Fibroblast of skin of right biceps (primary cell): Measurements from ENCODE around the gene MID1.

ENCODE experiments used
- DNase-seq: peaks from one replicate; pipeline ENCODE4 v3.0.0-alpha.2; 2013

MID1 gene

GRCh38 chrX:10620121-10620699, at the start of gene MID1:
MID1 (minus strand) TSS chrX:10620585; CDS start chrX:10567547, 53,038 bp downstream.
- DNase-seq = peak; percentile 82

DNA sequence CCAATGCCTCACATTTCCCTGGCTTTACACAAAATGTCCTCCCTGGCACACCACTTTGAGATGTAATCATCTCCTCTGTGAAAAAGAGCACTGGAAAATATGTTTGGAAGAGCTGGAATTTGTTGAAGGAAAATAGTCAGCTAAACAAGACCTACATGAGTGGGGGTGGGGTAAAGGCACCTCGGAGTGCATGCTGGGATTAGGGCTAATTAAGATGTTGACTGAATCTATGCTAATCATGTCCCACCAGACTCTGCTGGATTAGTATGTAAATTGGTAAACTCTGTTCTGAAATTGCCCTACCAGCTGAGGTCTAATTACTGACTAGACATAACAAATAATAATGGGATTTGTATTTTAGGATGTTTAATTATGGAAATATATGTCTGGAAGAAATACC, 46.8 kb upstream of the MID1 start:
- DNase-seq = no peak

- DNase-seq = no peak
Observed at GRCh38 chrX:10666102-10666501, 45.7 kb upstream of the MID1 start.

DNA sequence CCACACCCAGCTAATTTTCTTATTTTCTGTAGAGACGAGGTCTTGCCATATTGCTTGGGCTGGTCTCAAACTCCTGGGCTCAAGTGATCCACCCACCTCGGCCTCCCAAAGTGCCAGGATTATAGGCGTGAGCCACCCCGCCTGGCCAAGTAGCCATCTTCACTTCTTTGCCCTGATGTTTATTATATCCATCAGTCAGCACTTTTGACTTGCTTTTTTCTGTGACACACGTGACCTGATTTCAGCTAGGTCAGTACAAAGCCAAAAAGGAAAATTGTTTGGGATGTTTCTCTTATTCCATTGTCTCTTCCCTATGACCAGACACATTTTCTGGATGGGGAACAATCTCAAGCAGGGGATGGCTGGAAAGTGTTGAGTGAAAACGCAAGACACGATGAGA, 45.3 kb upstream of the MID1 start:
- no peak for DNase-seq

- DNase-seq = no peak
Observed at GRCh38 chrX:10660171-10660570, 39.8 kb upstream of the MID1 start.

- DNase-seq = no peak
Observed at GRCh38 chrX:10656214-10656613, 35.8 kb upstream of the MID1 start.

- no peak for DNase-seq
Observed at GRCh38 chrX:10654960-10655359, 34.6 kb upstream of the MID1 start.

- no peak for DNase-seq
Observed at GRCh38 chrX:10653302-10653701, 32.9 kb upstream of the MID1 start.

DNA sequence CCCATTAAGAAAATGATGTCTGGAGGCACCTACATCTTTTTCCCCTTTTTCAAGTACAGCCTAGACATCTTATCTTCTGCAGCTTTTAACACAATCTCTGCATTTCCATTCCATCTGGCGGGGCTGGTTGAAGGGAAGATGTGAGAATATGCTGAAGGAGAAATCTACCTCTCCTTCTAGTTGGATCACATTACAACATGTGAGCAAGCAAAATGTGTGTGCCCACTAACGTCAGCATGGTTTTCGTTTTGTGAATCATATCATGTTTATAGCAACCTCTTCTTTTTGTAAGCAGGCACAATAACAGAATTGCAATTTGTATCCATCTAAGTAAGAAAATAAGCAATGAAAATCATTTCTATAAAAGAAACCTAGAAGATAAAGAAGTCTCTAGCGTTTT, 28.9 kb upstream of the MID1 start:
- peak; percentile 14 for DNase-seq

DNA sequence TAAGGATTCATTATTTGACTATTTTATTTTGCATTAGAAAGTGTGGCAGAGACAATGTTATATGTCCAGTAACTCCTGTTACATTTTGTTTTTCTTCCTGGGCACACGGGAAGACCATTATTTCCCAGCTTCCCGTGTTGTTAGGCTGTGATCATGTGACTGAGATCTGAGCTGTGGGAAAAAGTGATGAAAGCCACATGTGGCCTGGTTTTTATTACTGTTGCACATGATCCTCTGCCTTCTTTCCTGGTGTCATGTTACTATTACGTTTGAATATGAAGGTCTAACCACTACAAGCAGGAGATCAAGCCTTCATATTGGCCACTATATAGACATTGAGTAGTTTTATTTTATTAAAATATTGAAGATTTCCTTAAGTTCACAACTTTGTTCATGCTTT, 28.2 kb upstream of the MID1 start:
- peak; percentile 74 for DNase-seq

DNA sequence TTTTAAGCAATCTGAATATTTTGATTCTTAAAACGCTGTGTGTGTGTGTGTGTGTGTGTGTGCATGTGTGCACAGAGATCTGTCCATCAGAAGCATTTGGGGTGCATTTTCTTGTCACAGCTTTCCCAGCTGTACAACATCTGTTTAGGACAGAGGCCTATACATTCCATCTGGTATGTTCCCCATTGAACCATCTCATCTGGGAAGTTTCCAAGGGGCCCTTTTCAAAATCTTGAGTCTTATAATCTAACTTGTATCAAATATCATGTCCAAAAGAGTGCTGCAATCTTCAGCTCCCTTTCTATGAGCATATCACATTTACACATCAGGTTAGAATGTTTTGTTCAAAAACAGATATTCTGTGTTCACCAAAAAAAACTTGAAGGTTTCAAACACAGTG, 16.5 kb upstream of the MID1 start:
- no peak for DNase-seq

- DNase-seq = peak; percentile 62
Observed at GRCh38 chrX:10636337-10636736, 16.0 kb upstream of the MID1 start.

GRCh38 chrX:10634392-10635161, 14.2 kb upstream of the MID1 start:
- peak; percentile 92 for DNase-seq

DNA sequence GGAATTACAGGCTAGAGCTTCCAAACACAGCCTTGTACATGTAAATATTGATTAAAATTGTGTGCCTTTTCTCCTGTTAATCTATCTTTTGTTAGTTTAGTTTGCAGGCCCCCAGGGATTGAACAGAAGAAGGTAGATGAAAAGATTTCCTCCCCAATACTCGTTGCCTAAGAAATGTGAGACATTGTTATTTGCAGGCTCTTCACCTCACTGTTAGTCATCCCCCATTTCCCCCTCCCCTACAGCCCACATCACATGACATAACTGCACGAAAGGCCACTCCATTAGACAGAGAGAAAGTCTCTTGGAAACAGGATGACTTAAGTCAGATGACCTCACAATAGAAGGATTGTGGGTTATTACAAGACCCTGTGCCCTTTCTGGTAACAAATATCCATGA, 13.3 kb upstream of the MID1 start:
- peak; percentile 89 for DNase-seq

DNA sequence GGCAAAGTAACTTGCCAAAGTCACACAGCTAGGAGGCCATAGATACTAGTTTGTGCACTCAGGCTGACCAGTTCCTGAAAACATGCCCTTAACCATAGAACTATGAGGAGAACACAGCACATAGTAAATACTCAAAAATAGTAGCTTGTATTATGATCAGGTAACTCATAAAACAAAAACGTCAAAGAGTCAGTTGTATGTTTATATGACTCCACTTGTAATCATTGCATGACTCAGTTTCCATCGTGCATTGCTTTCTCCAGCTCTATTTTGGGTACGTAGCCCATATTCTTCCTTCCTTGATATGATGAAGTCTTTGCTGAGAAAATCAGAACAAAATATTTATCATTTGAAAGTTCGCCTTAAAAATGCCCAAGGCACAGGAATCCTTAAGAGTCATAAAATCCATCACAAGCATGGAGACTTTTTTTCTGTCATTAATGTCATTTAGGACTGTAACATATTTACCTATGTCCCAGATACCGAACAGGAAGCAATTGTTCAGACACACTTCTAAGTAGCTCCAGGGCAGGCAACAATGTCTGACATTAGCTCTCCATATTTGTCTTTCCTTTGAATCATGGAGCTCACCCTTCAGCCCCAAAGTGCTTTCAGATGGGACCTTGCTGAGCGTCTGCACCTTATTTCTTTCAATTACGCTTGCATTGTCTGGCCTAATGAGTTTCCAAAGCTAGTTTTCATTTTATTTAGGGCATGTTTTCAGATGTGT, 11.2 kb upstream of the MID1 start:
- DNase-seq = no peak

DNA sequence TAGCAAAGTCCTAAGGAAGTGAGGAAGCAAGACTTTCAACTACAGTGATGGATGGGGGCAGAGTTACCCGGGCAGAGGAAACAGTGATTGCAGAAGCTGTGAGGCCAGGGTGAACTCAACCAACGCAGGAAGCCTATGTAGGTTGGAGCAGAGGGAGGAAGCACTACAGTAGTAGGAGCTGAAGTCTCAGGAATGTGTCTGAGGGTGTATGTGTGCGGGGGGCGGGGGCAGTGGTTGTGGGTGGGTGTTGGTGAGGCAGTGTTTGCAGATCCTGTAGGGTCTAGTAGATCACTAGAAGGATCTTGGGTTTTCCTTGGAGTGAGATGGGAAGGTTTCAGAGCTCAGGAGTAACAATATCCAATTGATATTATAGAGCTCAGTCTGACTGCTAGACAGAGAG, 9.9 kb upstream of the MID1 start:
- DNase-seq = no peak

- DNase-seq = no peak
Observed at GRCh38 chrX:10629905-10630304, 9.5 kb upstream of the MID1 start.

DNA sequence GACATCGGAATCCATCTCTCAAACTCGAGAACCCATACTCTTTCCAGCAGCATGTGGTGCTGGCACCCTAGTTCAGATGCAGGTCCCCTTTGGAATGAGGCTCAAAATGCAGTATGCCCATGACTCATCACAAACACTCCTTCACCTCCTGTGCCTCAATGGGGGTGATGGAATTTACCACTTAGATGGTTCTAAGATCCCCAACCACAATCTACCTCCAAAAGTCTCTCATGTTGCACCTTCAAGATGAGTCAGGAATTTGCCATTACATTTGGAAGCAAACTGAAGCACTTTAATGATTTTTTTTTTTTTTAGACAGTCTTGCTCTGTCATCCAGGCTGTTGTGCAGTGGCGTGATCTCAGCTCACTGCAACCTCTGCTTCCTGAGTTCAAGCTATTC, 8.5 kb upstream of the MID1 start:
- peak; percentile 47 for DNase-seq

DNA sequence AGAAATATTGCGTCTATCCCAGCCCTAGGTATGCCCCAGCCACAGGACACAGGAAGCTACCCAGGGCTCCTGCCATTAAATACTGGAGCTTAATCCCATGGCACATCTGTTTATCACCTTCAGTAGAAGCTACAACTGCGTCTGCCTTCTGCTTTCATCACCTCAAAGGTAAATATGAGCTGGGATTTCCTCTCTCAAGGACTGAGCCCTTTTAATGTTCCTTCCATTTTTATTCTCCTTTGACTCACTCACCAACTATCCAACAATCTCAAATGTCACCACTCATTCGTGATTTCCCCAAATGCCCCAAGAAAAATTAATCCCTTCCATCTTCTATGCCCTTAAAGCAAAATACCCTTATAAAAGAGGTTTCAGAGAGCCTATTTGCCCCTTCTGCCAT, 1.8 kb upstream of the MID1 start:
- no peak for DNase-seq

DNA sequence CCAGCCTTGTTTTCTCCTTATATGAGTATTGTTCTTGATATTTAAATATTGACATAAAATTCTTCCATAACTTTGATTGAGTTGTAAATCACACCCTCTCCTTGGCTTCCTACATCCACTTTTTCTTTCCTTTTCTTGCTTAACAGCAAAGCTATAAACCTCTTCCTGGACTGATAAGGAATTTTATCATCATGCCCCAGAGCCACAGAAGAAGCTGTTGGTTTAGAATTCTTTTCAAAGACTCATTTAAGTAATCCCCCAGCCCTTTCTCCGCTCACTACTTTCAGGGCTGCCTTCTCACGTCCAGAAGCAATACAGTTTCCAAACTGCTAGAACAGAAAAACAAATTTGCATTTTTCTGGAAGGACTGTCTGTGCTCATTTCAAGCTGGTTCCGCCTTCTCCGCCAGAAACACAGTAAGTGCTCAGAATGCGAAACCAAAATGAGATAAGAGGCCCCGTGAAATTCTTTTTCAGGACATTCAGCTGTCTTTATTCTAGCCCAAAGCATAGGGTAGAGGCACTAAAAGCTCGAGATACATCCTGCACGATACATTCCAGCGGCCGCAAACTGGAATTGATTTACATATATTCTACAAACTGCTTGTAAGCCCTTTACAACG, 849 bp downstream of the MID1 start:
- DNase-seq = no peak

DNA sequence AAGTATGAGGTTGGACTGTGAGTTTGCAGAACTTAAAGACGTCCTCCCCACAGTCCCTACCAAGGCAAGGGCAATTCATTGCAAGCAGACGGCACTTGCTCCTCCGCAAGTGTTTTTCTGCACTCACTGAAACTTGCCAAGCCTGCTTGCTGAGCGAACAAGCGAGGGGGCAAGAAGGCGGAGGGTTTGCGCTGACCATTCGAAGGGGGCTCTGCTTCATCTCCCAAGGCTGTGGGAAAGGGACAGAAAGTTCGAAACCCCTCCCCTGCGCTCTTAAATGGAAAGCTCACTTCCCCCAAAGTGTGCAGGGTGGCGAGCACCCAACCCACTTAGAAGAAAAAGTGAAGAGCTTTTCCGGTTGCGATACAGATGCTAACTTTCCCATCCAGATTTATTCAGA, 1.4 kb downstream of the MID1 start:
- DNase-seq = no peak

GRCh38 chrX:10617999-10618351, 2.4 kb downstream of the MID1 start:
- DNase-seq = peak; percentile 71

- DNase-seq = no peak
Observed at GRCh38 chrX:10617186-10617998, 3.0 kb downstream of the MID1 start.
